Stimulated activated CD8-positive, alpha-beta memory T cell treated with anti-CD3 and anti-CD28 coated beads, Interleukin-4, amount 100 ng/mL, for 1 hour (primary cell): ENCODE measurements around the gene PGGHG.
"Not testable (repeated sequence)": the region's sequence is repeated elsewhere in the genome, so short reads cannot be mapped to it uniquely, and the experiment has no call there.

ENCODE experiments used
- DNase-seq, 2 donors: peaks; one replicate each; pipeline ENCODE4 v3.0.0-alpha.2; 2020; ENCODE audit warnings: low read depth in 2 of 2, low spot score in 1 of 2

PGGHG gene

GRCh38 chr11:329886-330253, 40.9 kb downstream of the PGGHG start:
- DNase-seq = no peak

GRCh38 chr11:330307-330693, 41.4 kb downstream of the PGGHG start:
- DNase-seq = no peak

DNA sequence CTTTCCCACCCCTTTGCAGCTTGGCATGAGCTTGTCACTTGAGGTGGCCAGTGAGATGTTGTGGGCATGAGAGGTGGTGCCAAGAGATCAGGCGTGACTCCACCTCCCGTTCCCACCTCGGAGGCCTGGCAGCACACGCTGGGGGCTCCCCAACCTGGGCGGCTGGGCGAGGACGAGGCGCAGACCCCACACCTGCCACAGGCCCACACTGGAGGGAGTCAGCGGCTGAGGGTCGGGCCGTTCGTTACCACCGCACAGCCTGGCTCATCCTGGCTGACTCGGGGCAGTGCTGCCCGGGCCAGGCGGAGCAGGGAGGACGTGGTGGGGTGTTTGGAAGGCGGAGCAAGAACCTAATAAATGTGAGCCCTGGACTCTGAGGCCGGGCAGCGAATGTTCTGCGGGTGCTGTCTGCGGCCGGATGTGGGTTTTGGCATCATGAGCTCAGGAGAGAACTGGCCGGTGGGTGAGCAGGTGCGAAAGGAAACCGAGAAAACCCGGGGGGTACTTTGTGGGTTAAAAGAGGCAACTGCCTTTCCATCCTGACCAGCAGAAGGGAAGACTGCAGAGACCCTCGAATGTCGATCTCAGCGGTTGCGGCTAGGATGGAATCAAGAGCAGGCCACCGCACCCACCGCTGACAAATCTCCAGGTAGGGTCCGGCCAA, 41.9 kb downstream of the PGGHG start:
- no peak for DNase-seq

DNA sequence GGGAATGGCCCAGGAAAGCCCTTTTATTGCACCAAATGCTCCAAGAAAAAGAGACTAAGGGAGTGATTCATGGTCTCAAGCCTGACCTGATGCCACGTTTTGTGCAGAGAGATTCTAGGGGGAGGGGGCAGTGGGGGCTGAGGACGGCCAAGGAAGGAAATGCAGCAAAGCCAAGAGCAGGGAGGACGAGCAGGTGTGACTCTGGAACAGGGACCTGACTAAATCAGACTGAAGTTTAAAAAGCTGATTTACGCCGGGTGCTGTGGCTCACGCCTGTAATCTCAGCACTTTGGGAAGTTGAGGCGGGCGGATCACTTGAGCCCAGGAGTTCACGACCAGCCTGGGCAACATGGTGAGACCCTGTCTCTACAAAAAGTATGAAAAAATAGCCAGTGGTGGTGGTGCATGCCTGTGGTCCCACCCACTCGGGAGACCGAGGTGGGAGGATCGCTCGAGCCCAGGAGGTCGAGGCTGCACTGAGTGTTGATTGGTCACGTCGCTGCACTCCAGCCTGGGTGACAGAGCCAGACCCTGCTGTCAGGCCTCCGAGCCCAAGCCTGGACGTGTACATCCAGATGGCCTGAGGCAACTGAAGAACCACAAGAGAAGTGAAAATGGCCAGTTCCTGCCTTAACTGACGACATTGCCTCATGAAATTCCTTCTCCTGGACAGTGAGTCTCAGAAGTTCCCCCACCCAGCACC, 42.6 kb downstream of the PGGHG start:
- no peak for DNase-seq

GRCh38 chr11:332651-333480, 43.9 kb downstream of the PGGHG start:
- DNase-seq = no peak

- DNase-seq = not testable (repeated sequence)
Observed at GRCh38 chr11:333616-334263, 44.8 kb downstream of the PGGHG start.

GRCh38 chr11:334264-334994, 45.5 kb downstream of the PGGHG start:
- DNase-seq = no peak

- no peak for DNase-seq
Observed at GRCh38 chr11:335779-336658, 47.1 kb downstream of the PGGHG start.

- no peak for DNase-seq
Observed at GRCh38 chr11:336659-337198, 47.8 kb downstream of the PGGHG start.

GRCh38 chr11:337711-338110, 48.8 kb downstream of the PGGHG start:
- DNase-seq = no peak

DNA sequence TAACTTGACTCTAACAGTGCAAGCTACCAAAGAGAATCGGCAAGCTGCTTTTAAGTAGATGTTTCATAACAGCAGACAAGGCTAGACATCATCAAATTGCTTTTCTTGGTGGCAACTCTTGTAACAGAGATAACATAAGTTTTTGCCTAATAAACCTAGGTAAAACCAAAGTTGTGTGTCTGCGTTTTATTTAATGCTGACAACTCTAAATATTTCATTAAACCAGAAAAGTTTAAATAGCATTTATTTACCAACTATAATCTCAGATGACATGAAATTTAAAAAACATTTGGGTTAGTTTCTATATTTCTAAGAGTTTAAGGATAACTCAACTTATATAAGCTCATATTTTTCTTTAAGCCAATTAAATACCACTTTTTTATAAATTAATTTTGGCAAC, 51.0 kb downstream of the PGGHG start:
- no peak for DNase-seq

GRCh38 chr11:340539-341512, 51.9 kb downstream of the PGGHG start:
- no peak for DNase-seq

- no peak for DNase-seq
Observed at GRCh38 chr11:342328-342727, 53.4 kb downstream of the PGGHG start.

DNA sequence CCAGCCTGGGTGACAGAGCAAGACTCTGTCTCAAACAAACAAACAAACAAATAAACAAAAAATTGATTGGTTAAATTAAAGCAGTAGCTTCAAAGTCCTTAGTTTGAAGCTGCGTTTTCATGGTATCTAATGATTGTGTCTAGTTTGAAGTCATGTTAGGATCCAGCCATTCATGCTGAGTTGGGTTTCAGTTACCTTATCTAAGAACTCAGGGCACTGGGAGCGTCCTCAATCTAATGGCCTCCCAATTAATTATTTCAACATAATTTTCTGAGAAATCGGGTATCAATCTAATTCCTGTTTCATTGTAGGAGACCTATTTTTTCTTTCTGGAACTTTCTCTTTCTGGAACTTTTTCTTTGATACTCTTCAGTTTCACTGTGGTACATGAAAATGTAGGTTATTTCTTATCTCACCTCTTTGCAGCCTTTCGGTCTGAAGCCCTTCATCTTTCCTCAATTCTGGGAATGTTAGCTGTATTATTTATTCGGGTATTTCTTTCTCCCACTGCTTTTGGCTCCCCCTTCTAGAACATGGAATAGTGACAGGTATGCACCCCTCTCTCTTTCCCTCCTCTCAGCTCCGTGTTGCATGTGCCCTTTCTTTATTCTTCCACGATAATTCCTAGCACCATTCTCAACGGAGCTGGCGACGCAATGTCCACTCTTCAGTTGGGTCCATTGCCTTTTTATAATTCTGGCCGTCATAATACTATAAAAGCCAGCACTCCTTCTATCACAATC, 56.1 kb downstream of the PGGHG start:
- DNase-seq = no peak
